ENCODE results near the gene MICU2.

Gene MICU2

GRCh38 chr13:21486322-21486721 lies 117.6 kb downstream of the MICU2 start:
- DNase-seq (ENCODE audit: low read depth in 2 of 2): no peak

GRCh38 chr13:21483748-21484147 lies 120.2 kb downstream of the MICU2 start:
- DNase-seq (ENCODE audit: low read depth in 2 of 2): no peak

- DNase-seq (ENCODE audit: low read depth in 2 of 2): no peak
These were observed 122.6 kb downstream of the MICU2 start for GRCh38 chr13:21481359-21481758.

GRCh38 chr13:21478881-21479808 lies 124.8 kb downstream of the MICU2 start:
- peak; percentile 49 to 64 for DNase-seq (ENCODE audit: low read depth in 2 of 2)

GRCh38 chr13:21476893-21477472 lies 127.0 kb downstream of the MICU2 start:
- peak; percentile 47 to 51 for DNase-seq (ENCODE audit: low read depth in 2 of 2)

- no peak for DNase-seq (ENCODE audit: low read depth in 2 of 2)
These were observed 128.9 kb downstream of the MICU2 start for GRCh38 chr13:21475115-21475514.

- no peak for DNase-seq (ENCODE audit: low read depth in 2 of 2)
These were observed 133.2 kb downstream of the MICU2 start for GRCh38 chr13:21470785-21471184.

GRCh38 chr13:21466527-21466926 lies 137.4 kb downstream of the MICU2 start:
- no peak for DNase-seq (ENCODE audit: low read depth in 2 of 2)

GRCh38 chr13:21465710-21466160 lies 138.2 kb downstream of the MICU2 start:
- DNase-seq (ENCODE audit: low read depth in 2 of 2): no peak

- DNase-seq (ENCODE audit: low read depth in 2 of 2): no peak
These were observed 140.5 kb downstream of the MICU2 start for GRCh38 chr13:21463424-21463823.

GRCh38 chr13:21461131-21461530 lies 142.8 kb downstream of the MICU2 start:
- DNase-seq (ENCODE audit: low read depth in 2 of 2): no peak

- peak; percentile 67 to 70 for DNase-seq (ENCODE audit: low read depth in 2 of 2)
These were observed 144.9 kb downstream of the MICU2 start, which contains the start of gene ZDHHC20 for GRCh38 chr13:21458813-21459701. Gene ZDHHC20 (minus strand): TSS chr13:21459303. CDS start chr13:21459171, 132 bp downstream.

GRCh38 chr13:21458451-21458812 lies 145.5 kb downstream of the MICU2 start:
- DNase-seq (ENCODE audit: low read depth in 2 of 2): no peak

- peak; percentile 26 to 36 for DNase-seq (ENCODE audit: low read depth in 2 of 2)
These were observed 150.4 kb downstream of the MICU2 start for GRCh38 chr13:21453387-21454081.

GRCh38 chr13:21450936-21451335 lies 153.0 kb downstream of the MICU2 start:
- DNase-seq (ENCODE audit: low read depth in 2 of 2): no peak

- DNase-seq (ENCODE audit: low read depth in 2 of 2): no peak
These were observed 157.3 kb downstream of the MICU2 start for GRCh38 chr13:21446656-21447055.

- DNase-seq (ENCODE audit: low read depth in 2 of 2): no peak
These were observed 158.2 kb downstream of the MICU2 start for GRCh38 chr13:21445759-21446158.

GRCh38 chr13:21443171-21443570 lies 160.8 kb downstream of the MICU2 start:
- DNase-seq (ENCODE audit: low read depth in 2 of 2): no peak
